ENCODE results near the gene CEMP1. TPM values are rescaled to one million over a fixed set of nuclear protein-coding genes. Genes with fewer than 3 reads are reported as not detected.
A peak's percentile ranks its signal among the peaks of the same experiment; 100 is the strongest.

The CEMP1 gene
- total RNA-seq, 2 experiments from 2014 or later, result 1.0 to 1.8 TPM

- peaks cover under 1% of the 10 kb centered on the region for H3K27me3 Mint-ChIP-seq
- H3K9me3 Mint-ChIP-seq, result no peaks in the 10 kb centered on the region
- H3K27ac Mint-ChIP-seq, result peak overlapping the region; percentile 4
- H3K4me1 ChIP-seq (ENCODE audit: insufficient read depth, low read length), result peaks cover 12% of the 10 kb centered on the region
- peaks cover 58% of the 10 kb centered on the region for H3K36me3 Mint-ChIP-seq (ENCODE audit: low read depth)
- no peak overlapping the region for H3K27ac ChIP-seq (ENCODE audit: low read depth in 1 of 2, low read length in 2 of 2)
- ATAC-seq (ENCODE audit: poor library complexity) (no peak), DNase-seq (peak in 1 of 14 experiments; percentile 24)
- peak overlapping the region; percentile 30 for H3K4me3 Mint-ChIP-seq
- H3K36me3 ChIP-seq (ENCODE audit: insufficient read depth, low read length), result peaks cover 58% of the 10 kb centered on the region
- H3K4me1 Mint-ChIP-seq (ENCODE audit: low read depth), result peaks cover 20% of the 10 kb centered on the region
- POLR2A ChIA-PET, result no interaction called here
- CTCF ChIA-PET, result no interaction called here
- no peaks in the 10 kb centered on the region for H3K27me3 ChIP-seq (ENCODE audit: control insufficient read depth in 1 of 2, insufficient read depth in 2 of 2, low read length in 2 of 2)
- no peaks in the 10 kb centered on the region for H3K9me3 ChIP-seq (ENCODE audit: control insufficient read depth in 1 of 2, insufficient read depth in 1 of 2, low read length in 2 of 2)
- no peak overlapping the region for H3K4me3 ChIP-seq (ENCODE audit: low read length)
- intact Hi-C loops (cut with DNase I, micrococcal nuclease), result no loop called here
- no peak for TF ChIP-seq CTCF (IDR thresholded peaks at IDR 0.05)
These were observed 5.1 kb downstream of the CEMP1 start for GRCh38 chr16:2526135-2526534.

GRCh38 chr16:2524339-2524938, 6.8 kb downstream of the CEMP1 start:
- H3K27me3 ChIP-seq (ENCODE audit: control insufficient read depth in 1 of 2, insufficient read depth in 2 of 2, low read length in 2 of 2), result no peaks in the 10 kb centered on the region
- TF ChIP-seq CTCF (IDR thresholded peaks at IDR 0.05), result no peak
- peaks cover 59% of the 10 kb centered on the region for H3K36me3 ChIP-seq (ENCODE audit: insufficient read depth, low read length)
- Mint-ChIP-seq H3K9me3 (no peaks in the 10 kb centered on the region), H3K27me3 (peaks cover 6% of the 10 kb centered on the region), H3K36me3 (ENCODE audit: low read depth) (peaks cover 62% of the 10 kb centered on the region), H3K4me3 (peak overlapping the region; percentile 13), H3K27ac (peak overlapping the region; percentile 57), H3K4me1 (ENCODE audit: low read depth) (peaks cover 31% of the 10 kb centered on the region)
- intact Hi-C loops (cut with DNase I, micrococcal nuclease), result no loop called here
- DNase-seq (no peak), ATAC-seq (ENCODE audit: poor library complexity) (no peak)
- no peak overlapping the region for H3K27ac ChIP-seq (ENCODE audit: low read depth in 1 of 2, low read length in 2 of 2)
- no peaks in the 10 kb centered on the region for H3K9me3 ChIP-seq (ENCODE audit: control insufficient read depth in 1 of 2, insufficient read depth in 1 of 2, low read length in 2 of 2)
- H3K4me3 ChIP-seq (ENCODE audit: low read length), result no peak overlapping the region
- H3K4me1 ChIP-seq (ENCODE audit: insufficient read depth, low read length), result peaks cover 21% of the 10 kb centered on the region
- ChIA-PET CTCF (no interaction called here), POLR2A (interaction anchor here (1.0 kb wide), 1 partner anchor 8 kb away, joined by 3 read pairs; no protein-coding TSS in a partner anchor)

GRCh38 chr16:2523801-2524231, 7.4 kb downstream of the CEMP1 start:
- Mint-ChIP-seq H3K27me3 (peaks cover 6% of the 10 kb centered on the region), H3K27ac (peak overlapping the region; percentile 57), H3K4me3 (peak overlapping the region; percentile 69), H3K36me3 (ENCODE audit: low read depth) (peaks cover 65% of the 10 kb centered on the region), H3K9me3 (no peaks in the 10 kb centered on the region), H3K4me1 (ENCODE audit: low read depth) (peaks cover 37% of the 10 kb centered on the region)
- H3K9me3 ChIP-seq (ENCODE audit: control insufficient read depth in 1 of 2, insufficient read depth in 1 of 2, low read length in 2 of 2), result no peaks in the 10 kb centered on the region
- intact Hi-C loops (cut with DNase I, micrococcal nuclease), result loop anchor here in 1 of 2 experiments (2.0 kb wide), 1 partner anchor 21 kb away; no protein-coding TSS in a partner anchor
- CTCF ChIA-PET, result no interaction called here
- no peak for TF ChIP-seq CTCF (IDR thresholded peaks at IDR 0.05)
- peak in 1 of 14 experiments; percentile 17 for DNase-seq
- ATAC-seq (ENCODE audit: poor library complexity), result no peak
- H3K36me3 ChIP-seq (ENCODE audit: insufficient read depth, low read length), result peaks cover 59% of the 10 kb centered on the region
- H3K27ac ChIP-seq (ENCODE audit: low read depth in 1 of 2, low read length in 2 of 2), result no peak overlapping the region
- H3K27me3 ChIP-seq (ENCODE audit: control insufficient read depth in 1 of 2, insufficient read depth in 2 of 2, low read length in 2 of 2), result no peaks in the 10 kb centered on the region
- no peak overlapping the region for H3K4me3 ChIP-seq (ENCODE audit: low read length)
- H3K4me1 ChIP-seq (ENCODE audit: insufficient read depth, low read length), result peaks cover 27% of the 10 kb centered on the region
- POLR2A ChIA-PET, result interaction anchor here (1.0 kb wide), 1 partner anchor 9 kb away, joined by 3 read pairs; no protein-coding TSS in a partner anchor
